H1 (cell line): ENCODE data around the gene CHCHD3. TPM values are rescaled to one million over a fixed set of nuclear protein-coding genes. Genes with fewer than 3 reads are reported as not detected.

Experiments
- CTCF ChIA-PET: fragments of 300-600 bp; sonication (Branson Sonifier 250); formaldehyde crosslinking; loops from one replicate; lab custom pipeline; 2021; ENCODE audit not compliant: partially characterized antibody; lab: Charles Lee
- POLR2A ChIA-PET: fragments of 300-600 bp; sonication (Branson Sonifier 250); formaldehyde crosslinking; loops from one replicate; lab custom pipeline; 2021; ENCODE audit warnings: inconsistent platforms; ENCODE audit not compliant: partially characterized antibody; lab: Charles Lee
- DNase-seq, 2 experiments: peaks; one replicate each; pipeline versions ENCODE4 v3.0.0 to v3.0.0-alpha.2; 2010 to 2022; ENCODE audit warnings: low spot score in 2 of 2, low read depth in 1 of 2, mixed read lengths in 1 of 2
- FAIRE-seq: peaks from 2 replicates; lab custom pipeline; 2011; peaks lifted over from hg19 to GRCh38; lab: Jason Lieb, UNC
- H2AFZ ChIP-seq: 2 replicates; pipeline ENCODE4 v1.8.1; 2012; ENCODE audit warnings: low read length, inconsistent platforms
- H2AK5ac ChIP-seq: 2 replicates; pipeline ENCODE4 v1.6.1; 2013; ENCODE audit warnings: low read depth, low read length
- H2BK120ac ChIP-seq: replicated peaks from 2 replicates; pipeline ENCODE3; 2013; ENCODE audit warnings: low read depth, low read length, inconsistent platforms
- H2BK12ac ChIP-seq: 2 replicates; pipeline ENCODE4 v1.6.1; 2013; ENCODE audit warnings: low read depth, low read length
- H2BK15ac ChIP-seq: 2 replicates; pipeline ENCODE4 v1.6.1; 2013; ENCODE audit warnings: low read length
- H2BK20ac ChIP-seq: 2 replicates; pipeline ENCODE4 v1.6.1; 2013; ENCODE audit warnings: low read length
- H2BK5ac ChIP-seq: 2 replicates; pipeline ENCODE4 v1.6.1; 2013; ENCODE audit warnings: low read depth, low read length
- H3K14ac ChIP-seq: 2 replicates; pipeline ENCODE4 v1.6.1; 2013; ENCODE audit warnings: inconsistent platforms; ENCODE audit not compliant: insufficient read length
- H3K18ac ChIP-seq: 2 replicates; pipeline ENCODE4 v1.6.1; 2013; ENCODE audit warnings: low read length; ENCODE audit errors: extremely low read depth
- H3K23ac ChIP-seq: 2 replicates; pipeline ENCODE4 v1.6.1; 2013; ENCODE audit warnings: inconsistent platforms; ENCODE audit not compliant: insufficient read length
- H3K23me2 ChIP-seq: 2 replicates; pipeline ENCODE4 v1.6.1; 2013; ENCODE audit warnings: low read depth, low read length
- H3K27ac ChIP-seq: 2 replicates; pipeline ENCODE4 v1.6.1; 2011; ENCODE audit warnings: low read depth, low read length, inconsistent platforms
- H3K27me3 ChIP-seq, 4 experiments: replicated peaks in 1 of 4; 1 replicate in 1 of 4; 2 replicates in 3 of 4; pipeline versions ENCODE4 v1.6.1 to v1.8.1; 2011 to 2013; ENCODE audit warnings: low read length in 3 of 4, mild to moderate bottlenecking in 3 of 4, inconsistent platforms in 2 of 4, mixed read lengths in 2 of 4, moderate library complexity in 1 of 4; ENCODE audit not compliant: control insufficient read depth in 3 of 4, insufficient read depth in 3 of 4; ENCODE audit errors: extremely low read depth in 1 of 4
- H3K36me3 ChIP-seq, 4 experiments: 2 replicates each; pipeline versions ENCODE4 v1.6.1 to v1.8.1; 2011 to 2013; ENCODE audit warnings: mild to moderate bottlenecking in 4 of 4, low read length in 3 of 4, moderate library complexity in 2 of 4, control low read depth in 1 of 4, inconsistent platforms in 1 of 4; ENCODE audit not compliant: insufficient read depth in 4 of 4, control insufficient read depth in 2 of 4
- H3K4ac ChIP-seq: replicated peaks from 2 replicates; pipeline ENCODE3; 2013; ENCODE audit warnings: low read length, low read depth, mixed read lengths, inconsistent platforms; ENCODE audit not compliant: insufficient read length
- H3K4me1 ChIP-seq, 4 experiments: replicated peaks in 1 of 4; 1 replicate in 1 of 4; 2 replicates in 3 of 4; pipeline versions ENCODE4 v1.6.1 to v1.8.1; 2011 to 2013; ENCODE audit warnings: low read length in 3 of 4, inconsistent platforms in 2 of 4, mixed read lengths in 1 of 4; ENCODE audit not compliant: insufficient read depth in 4 of 4, control insufficient read depth in 3 of 4
- H3K4me2 ChIP-seq, 2 experiments: 2 replicates each; pipeline versions ENCODE4 v1.6.1 to v1.8.1; 2011 to 2013; ENCODE audit warnings: low read depth in 2 of 2, low read length in 2 of 2, control low read depth in 1 of 2, inconsistent platforms in 1 of 2, mild to moderate bottlenecking in 1 of 2; ENCODE audit not compliant: insufficient read depth in 1 of 2
- H3K4me3 ChIP-seq, 4 experiments: fragments of 200-600, 300-600 bp in 1 of 4; sonication (generic), shearing (Covaris generic), sonication (Bioruptor Twin) in 1 of 4; 2 replicates each; pipeline versions ENCODE4 v1.5.1 to v1.8.1; 2011 to 2016; ENCODE audit warnings: low read length in 4 of 4, low read depth in 3 of 4, control low read depth in 2 of 4, inconsistent platforms in 2 of 4, mild to moderate bottlenecking in 2 of 4, mixed read lengths in 1 of 4, moderate library complexity in 1 of 4; ENCODE audit not compliant: insufficient read depth in 2 of 4; ENCODE audit errors: extremely low read depth in 1 of 4
- H3K56ac ChIP-seq: replicated peaks from 2 replicates; pipeline ENCODE3; 2013; ENCODE audit warnings: low read depth, mild to moderate bottlenecking, mixed read lengths, low read length, inconsistent platforms; ENCODE audit not compliant: insufficient read length
- H3K79me1 ChIP-seq: 2 replicates; pipeline ENCODE4 v1.6.1; 2013; ENCODE audit warnings: low read depth, low read length, control low read depth
- H3K79me2 ChIP-seq, 2 experiments: 2 replicates each; pipeline versions ENCODE4 v1.6.1 to v1.8.1; 2012 to 2013; ENCODE audit warnings: low read length in 2 of 2, mild to moderate bottlenecking in 2 of 2, inconsistent platforms in 1 of 2; ENCODE audit not compliant: insufficient read depth in 2 of 2, control insufficient read depth in 1 of 2
- H3K9ac ChIP-seq, 4 experiments: replicated peaks in 1 of 4; 1 replicate in 1 of 4; 2 replicates in 3 of 4; pipeline versions ENCODE4 v1.6.1 to v1.8.1; 2011 to 2013; ENCODE audit warnings: low read depth in 3 of 4, low read length in 3 of 4, control low read depth in 2 of 4, mild to moderate bottlenecking in 2 of 4, moderate library complexity in 2 of 4, inconsistent platforms in 1 of 4; ENCODE audit errors: extremely low read depth in 1 of 4
- H3K9me3 ChIP-seq, 2 experiments: 2 replicates each; pipeline versions ENCODE4 v1.6.1 to v1.8.1; 2012 to 2013; ENCODE audit warnings: mild to moderate bottlenecking in 2 of 2, moderate library complexity in 2 of 2, control low read depth in 1 of 2, inconsistent platforms in 1 of 2, low read depth in 1 of 2, low read length in 1 of 2, mixed read lengths in 1 of 2; ENCODE audit not compliant: insufficient read depth in 2 of 2
- H4K20me1 ChIP-seq, 2 experiments: replicated peaks in 1 of 2; 2 replicates each; pipeline versions ENCODE3 to v1.8.1; 2011 to 2013; ENCODE audit warnings: inconsistent platforms in 2 of 2, low read length in 2 of 2, mild to moderate bottlenecking in 1 of 2; ENCODE audit not compliant: insufficient read depth in 2 of 2, control insufficient read depth in 1 of 2
- H4K5ac ChIP-seq: 2 replicates; pipeline ENCODE4 v1.6.1; 2013; ENCODE audit warnings: low read length, low read depth, mixed read lengths, inconsistent platforms; ENCODE audit not compliant: insufficient read length
- H4K8ac ChIP-seq: 2 replicates; pipeline ENCODE4 v1.8.0; 2013; ENCODE audit warnings: mild to moderate bottlenecking, moderate library complexity, low read length, inconsistent platforms; ENCODE audit not compliant: insufficient read depth; ENCODE audit errors: extremely low read depth
- H4K91ac ChIP-seq: replicated peaks from 2 replicates; pipeline ENCODE3; 2013; ENCODE audit warnings: low read length, mixed read lengths, inconsistent platforms; ENCODE audit not compliant: insufficient read length
- ASH2L ChIP-seq: fragments of 200-600, 300-600 bp; sonication (generic); IDR thresholded peaks from one replicate; pipeline ENCODE4 v1.7.1; 2017; ENCODE audit warnings: low read length
- CBX8 ChIP-seq: fragments of 300-800, 300-1000 bp; sonication (generic); IDR thresholded peaks from 2 replicates; pipeline ENCODE4 v1.7.1; 2016; ENCODE audit warnings: low read depth, low read length, borderline replicate concordance
- CHD2 ChIP-seq: IDR thresholded peaks from 2 replicates; pipeline ENCODE4 v1.6.1; 2012; ENCODE audit warnings: low read length, improper control_type of control experiment
- JUND ChIP-seq: IDR thresholded peaks from 2 replicates; pipeline ENCODE4 v1.6.1; 2011; ENCODE audit warnings: mild to moderate bottlenecking, improper control_type of control experiment, low read length
- POU5F1 ChIP-seq: IDR thresholded peaks from 2 replicates; pipeline ENCODE4 v1.6.1; 2011; ENCODE audit warnings: low read depth, mild to moderate bottlenecking, low read length, moderate library complexity
- WGBS, 2 experiments: shearing (Covaris generic) in 1 of 2; methylation state at CpG; one replicate each; pipeline versions ENCODE4 v1.1.6 to v1.1.7; 2013 to 2015; ENCODE audit warnings: low lambda C conversion rate in 2 of 2, mixed read lengths in 2 of 2, inconsistent platforms in 1 of 2, low coverage in 1 of 2, missing lambda C conversion rate in 1 of 2; ENCODE audit not compliant: insufficient replicate concordance in 2 of 2, insufficient coverage in 1 of 2, insufficient read length in 1 of 2; ENCODE audit errors: extremely low coverage in 1 of 2, missing lambda C conversion rate in 1 of 2; 5-methylcytosine and 5-hydroxymethylcytosine counted together
- polyA plus RNA-seq, 7 experiments: library from polyadenylated mRNA; depleted of rRNA in 3 of 7; stranded (reverse) in 5 of 7; unstranded in 2 of 7; fragments of >200 nt in 5 of 7; fragments of 200-250 nt in 2 of 7; gene quantifications; 1 replicate in 5 of 7; 2 replicates in 1 of 7; 4 replicates in 1 of 7; pipeline versions ENCODE4 v1.2.1 to v1.2.3, GENCODE V29; 2011 to 2013; ENCODE audit warnings: missing spikeins in 2 of 7, mixed read lengths in 2 of 7
- total RNA-seq: library from RNA; stranded (reverse); fragmentation: NEBNext Ultra II Directional; extraction: Animal tissue kit (Norgen Biotek cat#: 25700); gene quantifications from 2 replicates; pipeline ENCODE4 v1.2.1, GENCODE V29; 2021

The CHCHD3 gene
- total and polyA plus RNA-seq, 2 of the 8 experiments (the other 6 are each of a cell fraction or from before 2014, with no cell fraction given), result 42.9 to 137 TPM

DNA sequence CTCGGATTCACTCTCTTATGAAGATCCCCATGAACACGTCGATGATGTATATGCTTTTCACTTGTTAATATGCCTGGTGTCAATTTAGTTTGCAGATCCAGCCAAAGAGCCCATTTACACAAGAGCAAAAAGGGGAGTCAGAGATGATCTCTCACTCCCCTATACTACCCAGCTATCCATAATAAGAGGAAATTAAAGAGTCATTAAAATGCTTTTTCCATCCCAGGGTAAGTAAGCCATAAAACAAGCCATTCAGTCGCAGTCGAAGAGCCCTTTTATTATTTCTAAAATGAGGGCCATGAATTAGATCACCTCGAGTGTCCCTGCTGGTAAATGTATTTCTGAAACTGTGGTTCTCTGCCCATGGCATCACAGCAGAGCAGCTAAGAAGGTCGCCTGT is 41.2 kb downstream of the CHCHD3 start:
- no peak overlapping the region for H4K5ac ChIP-seq
- H2BK20ac ChIP-seq, result no peak overlapping the region
- H2AFZ ChIP-seq, result no peak overlapping the region
- CTCF ChIA-PET, result interaction anchor here (1.2 kb wide), 1 partner anchor 89 kb away, joined by 3 read pairs; no protein-coding TSS in a partner anchor
- H2BK5ac ChIP-seq, result no peak overlapping the region
- H3K4me1 ChIP-seq, result peaks cover 3 to 15% (median 12%) of the 10 kb centered on the region in 4 experiments
- no peak overlapping the region for H3K14ac ChIP-seq
- no peak overlapping the region for H2BK15ac ChIP-seq
- H3K27ac ChIP-seq, result no peak overlapping the region
- H4K8ac ChIP-seq, result no peak overlapping the region
- POLR2A ChIA-PET, result no interaction called here
- H3K4me2 ChIP-seq, result no peak overlapping the region
- H3K9ac ChIP-seq, result no peak overlapping the region
- no peaks in the 10 kb centered on the region for H3K9me3 ChIP-seq
- no peaks in the 10 kb centered on the region for H3K23me2 ChIP-seq
- peaks cover 0 to 86% of the 10 kb centered on the region in 2 experiments; a peak in 3 of 4 replicates for H3K79me2 ChIP-seq
- no peaks in the 10 kb centered on the region for H3K27me3 ChIP-seq
- H3K4me3 ChIP-seq, result no peak overlapping the region
- no peak overlapping the region for H2BK12ac ChIP-seq
- H3K36me3 ChIP-seq, result no peaks in the 10 kb centered on the region
- DNase-seq (no peak), FAIRE-seq (no peak)
- H4K20me1 ChIP-seq, result peaks cover 10 to 12% of the 10 kb centered on the region in 2 experiments
- 77% methylated on average over 7 of the region's 7 CpGs; no CpG with 5 or more reads in 1 of the 2 experiments for WGBS, 2 experiments
- no peak overlapping the region for H3K56ac ChIP-seq
- H2AK5ac ChIP-seq, result no peak overlapping the region
- no peak overlapping the region for H4K91ac ChIP-seq
- TF ChIP-seq CBX8 (no peak), ASH2L (no peak), CHD2 (no peak), JUND (no peak), POU5F1 (no peak)
- H3K79me1 ChIP-seq, result peaks cover 2% of the 10 kb centered on the region; the same call in 1 of the 2 replicates
- H3K18ac ChIP-seq, result no peak overlapping the region
- no peak overlapping the region for H2BK120ac ChIP-seq
- no peak overlapping the region for H3K4ac ChIP-seq
- no peak overlapping the region for H3K23ac ChIP-seq
